ENCODE data around the gene IDH2.
"Not testable (repeated sequence)": the region's sequence is repeated elsewhere in the genome, so short reads cannot be mapped to it uniquely, and the experiment has no call there.

IDH2 gene

GRCh38 chr15:90101969-90102890 is at the start of gene IDH2:
TSS of gene IDH2 (minus strand) at chr15:90102468. CDS start at chr15:90102390, 78 bp downstream.
- peak; percentile 89 for DNase-seq (ENCODE audit: extremely low read depth, insufficient read length)
- Histone ChIP-seq H3K27me3 (replicated peaks; ENCODE audit: control insufficient read depth, insufficient read depth, low read length) (no peaks in the 10 kb centered on the region), H3K36me3 (ENCODE audit: control insufficient read depth, insufficient read depth, low read length) (no peaks in the 10 kb centered on the region), H3K4me3 (replicated peaks; ENCODE audit: low read depth, low read length) (peak within 1 kb of the TSS; percentile 71)
- TF ChIP-seq, protein P1, sequence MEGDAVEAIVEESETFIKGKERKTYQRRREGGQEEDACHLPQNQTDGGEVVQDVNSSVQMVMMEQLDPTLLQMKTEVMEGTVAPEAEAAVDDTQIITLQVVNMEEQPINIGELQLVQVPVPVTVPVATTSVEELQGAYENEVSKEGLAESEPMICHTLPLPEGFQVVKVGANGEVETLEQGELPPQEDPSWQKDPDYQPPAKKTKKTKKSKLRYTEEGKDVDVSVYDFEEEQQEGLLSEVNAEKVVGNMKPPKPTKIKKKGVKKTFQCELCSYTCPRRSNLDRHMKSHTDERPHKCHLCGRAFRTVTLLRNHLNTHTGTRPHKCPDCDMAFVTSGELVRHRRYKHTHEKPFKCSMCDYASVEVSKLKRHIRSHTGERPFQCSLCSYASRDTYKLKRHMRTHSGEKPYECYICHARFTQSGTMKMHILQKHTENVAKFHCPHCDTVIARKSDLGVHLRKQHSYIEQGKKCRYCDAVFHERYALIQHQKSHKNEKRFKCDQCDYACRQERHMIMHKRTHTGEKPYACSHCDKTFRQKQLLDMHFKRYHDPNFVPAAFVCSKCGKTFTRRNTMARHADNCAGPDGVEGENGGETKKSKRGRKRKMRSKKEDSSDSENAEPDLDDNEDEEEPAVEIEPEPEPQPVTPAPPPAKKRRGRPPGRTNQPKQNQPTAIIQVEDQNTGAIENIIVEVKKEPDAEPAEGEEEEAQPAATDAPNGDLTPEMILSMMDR (IDR thresholded peaks at IDR 0.05; ENCODE audit: insufficient read depth, low read length, poor library complexity, severe bottlenecking) = no peak

- H3K4me3 ChIP-seq (replicated peaks; ENCODE audit: low read depth, low read length); H3K27me3 ChIP-seq (replicated peaks; ENCODE audit: control insufficient read depth, insufficient read depth, low read length); DNase-seq (ENCODE audit: extremely low read depth, insufficient read length); H3K36me3 ChIP-seq (ENCODE audit: control insufficient read depth, insufficient read depth, low read length): not testable (repeated sequence)
These were observed 48.3 kb upstream of the IDH2 start for GRCh38 chr15:90150551-90150950.

DNA sequence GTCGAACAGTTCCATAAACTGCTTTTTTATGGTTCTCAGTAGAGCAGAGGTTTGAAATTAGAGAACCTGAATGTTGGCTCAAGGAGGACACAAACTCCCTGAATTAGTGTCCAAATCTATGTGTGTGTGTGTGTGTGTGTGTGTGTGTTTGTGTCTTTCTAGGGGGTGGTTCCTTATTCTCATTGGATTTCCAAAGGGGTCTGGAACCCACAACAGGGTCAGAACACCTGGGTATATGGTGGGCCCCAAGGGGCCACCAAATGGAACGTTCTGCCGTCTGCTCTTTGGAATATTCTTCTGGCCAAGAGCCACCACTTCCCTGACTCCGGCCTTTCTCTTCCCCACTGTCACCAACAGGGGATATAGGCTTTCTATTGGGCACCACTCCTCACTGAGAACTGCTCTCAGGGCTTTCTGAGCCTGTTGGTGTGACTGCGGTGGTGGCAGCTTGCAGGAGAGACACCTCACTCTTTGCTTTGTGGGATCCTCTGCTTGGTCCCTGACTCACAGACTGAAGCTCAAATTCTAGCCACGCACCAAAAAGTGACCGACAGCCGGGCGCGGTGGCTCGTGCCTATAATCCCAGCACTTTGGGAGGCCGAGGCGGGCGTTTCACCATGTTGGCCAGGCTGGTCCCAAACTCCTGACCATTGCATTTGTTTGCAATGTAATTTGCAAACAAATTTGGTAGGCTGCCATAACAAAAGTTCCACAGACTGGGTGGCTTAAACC is 47.5 kb upstream of the IDH2 start:
- TF ChIP-seq, protein P1 (IDR thresholded peaks at IDR 0.05; ENCODE audit: insufficient read depth, low read length, poor library complexity, severe bottlenecking) = no peak
- no peaks in the 10 kb centered on the region for H3K27me3 ChIP-seq (replicated peaks; ENCODE audit: control insufficient read depth, insufficient read depth, low read length)
- no peaks in the 10 kb centered on the region for H3K36me3 ChIP-seq (ENCODE audit: control insufficient read depth, insufficient read depth, low read length)
- no peak overlapping the region for H3K4me3 ChIP-seq (replicated peaks; ENCODE audit: low read depth, low read length)
- no peak for DNase-seq (ENCODE audit: extremely low read depth, insufficient read length)

DNA sequence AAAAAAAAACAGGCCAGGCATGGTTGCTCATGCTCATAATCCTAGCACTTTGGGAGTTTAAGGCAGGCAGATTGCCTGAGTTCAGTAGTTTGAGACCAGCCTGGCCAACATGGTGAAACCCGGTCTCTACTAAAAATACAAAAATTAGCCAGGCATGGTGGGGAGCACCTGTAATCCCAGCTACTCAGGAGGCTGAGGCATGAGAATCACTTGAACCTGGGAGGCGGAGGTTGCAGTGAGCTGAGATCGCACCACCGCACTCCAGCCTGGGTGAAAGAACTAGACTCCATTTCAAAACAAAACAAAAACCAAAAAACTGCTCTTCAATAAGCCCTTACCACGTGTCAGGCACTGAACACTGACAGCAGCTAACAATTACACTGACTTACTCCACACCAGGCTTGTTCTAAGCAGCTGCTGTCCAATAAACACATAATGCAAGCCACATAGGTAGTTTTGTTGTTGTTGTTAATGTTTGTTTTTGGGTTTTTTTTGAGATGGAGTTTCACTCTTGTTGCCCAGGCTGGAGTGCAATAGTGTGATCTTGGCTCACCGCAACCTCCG is 44.0 kb upstream of the IDH2 start:
- not testable (repeated sequence) for DNase-seq (ENCODE audit: extremely low read depth, insufficient read length); H3K27me3 ChIP-seq (replicated peaks; ENCODE audit: control insufficient read depth, insufficient read depth, low read length); H3K36me3 ChIP-seq (ENCODE audit: control insufficient read depth, insufficient read depth, low read length); H3K4me3 ChIP-seq (replicated peaks; ENCODE audit: low read depth, low read length)

- TF ChIP-seq, protein P1 (IDR thresholded peaks at IDR 0.05; ENCODE audit: insufficient read depth, low read length, poor library complexity, severe bottlenecking) = no peak
- no peak for DNase-seq (ENCODE audit: extremely low read depth, insufficient read length)
- H3K36me3 ChIP-seq (ENCODE audit: control insufficient read depth, insufficient read depth, low read length) = no peaks in the 10 kb centered on the region
- H3K27me3 ChIP-seq (replicated peaks; ENCODE audit: control insufficient read depth, insufficient read depth, low read length) = no peaks in the 10 kb centered on the region
- H3K4me3 ChIP-seq (replicated peaks; ENCODE audit: low read depth, low read length) = no peak overlapping the region
These were observed 43.5 kb upstream of the IDH2 start for GRCh38 chr15:90145761-90146160.

- TF ChIP-seq, protein P1 (IDR thresholded peaks at IDR 0.05; ENCODE audit: insufficient read depth, low read length, poor library complexity, severe bottlenecking) = no peak
- no peaks in the 10 kb centered on the region for H3K27me3 ChIP-seq (replicated peaks; ENCODE audit: control insufficient read depth, insufficient read depth, low read length)
- no peaks in the 10 kb centered on the region for H3K36me3 ChIP-seq (ENCODE audit: control insufficient read depth, insufficient read depth, low read length)
- no peak for DNase-seq (ENCODE audit: extremely low read depth, insufficient read length)
- no peak overlapping the region for H3K4me3 ChIP-seq (replicated peaks; ENCODE audit: low read depth, low read length)
These were observed 43.0 kb upstream of the IDH2 start for GRCh38 chr15:90145259-90145658.

Data from GM06990 (cell line).